Pancreas (tissue), 10 donors: ENCODE measurements around the gene CKB. TPM values are rescaled to one million over a fixed set of nuclear protein-coding genes. Genes with fewer than 3 reads are reported as not detected.
A peak's percentile ranks its signal among the peaks of the same experiment; 100 is the strongest.

Source experiments
- ATAC-seq, 4 donors: fragments of 200-7000 bp; cut with Tn5 transposase; one replicate each; pipeline versions ENCODE4 v1.8.0 to v1.9.1; 2020; ENCODE audit warnings: mild to moderate bottlenecking in 4 of 4, moderate library complexity in 4 of 4
- DNase-seq, 6 donors: peaks; one replicate each; pipeline ENCODE4 v3.0.0-alpha.2; 2020
- FAIRE-seq: peaks from 2 replicates; lab custom pipeline; 2012; peaks lifted over from hg19 to GRCh38; lab: Jason Lieb, UNC
- H3K27ac ChIP-seq, 4 donors: fragments of 200-600 bp; sonication (generic); 1 replicate in 3 of 4; 2 replicates in 1 of 4; pipeline versions ENCODE4 v1.5.0 to v1.8.0; 2020
- H3K27me3 ChIP-seq, 4 donors: fragments of 200-600 bp; one replicate each; pipeline ENCODE4 v1.8.0; 2021
- H3K36me3 ChIP-seq, 3 donors: fragments of 200-600 bp; sonication (generic) in 1 of 3; one replicate each; pipeline versions ENCODE4 v1.5.0 to v1.8.0; 2020 to 2021
- H3K4me1 ChIP-seq, 3 donors: fragments of 200-600 bp; one replicate each; pipeline ENCODE4 v1.8.0; 2021
- H3K4me3 ChIP-seq, 4 donors: fragments of 200-600 bp; sonication (generic) in 2 of 4; one replicate each; pipeline versions ENCODE4 v1.5.0 to v1.8.0; 2020 to 2021
- H3K9me3 ChIP-seq, 4 donors: fragments of 200-600 bp; one replicate each; pipeline ENCODE4 v1.8.0; 2021
- WGBS, 2 donors: extraction: QIAGEN DNeasy Blood & Tissue Kit; methylation state at CpG; one replicate each; pipeline ENCODE4 v1.1.7; 2013; 5-methylcytosine and 5-hydroxymethylcytosine counted together
- intact Hi-C, 3 donors: fragments of 100-400 bp; cut with DNase I; formaldehyde crosslinking; loops; one replicate each; pipeline versions ENCODE4 v1.11.1 to v1.14.2; 2022
- polyA plus RNA-seq, 2 donors: library from polyadenylated mRNA; stranded (reverse); fragments of 200-250 nt; gene quantifications; one replicate each; pipeline ENCODE4 v1.2.3, GENCODE V29; 2013
- total RNA-seq, 6 donors: library from RNA; stranded (reverse); fragmentation: NEBNext Ultra II Directional in 4 of 6; extraction: Animal tissue kit (Norgen Biotek cat#: 25700) in 4 of 6; gene quantifications; one replicate each; pipeline versions ENCODE4 v1.2.1 to v1.2.4, GENCODE V29; 2021 to 2023
- TF ChIP-seq, protein P1 (sequence below), 4 donors: fragments of 200-600 bp; sonication (generic) in 3 of 4; IDR thresholded peaks; one replicate each; pipeline versions ENCODE4 v1.5.0 to v1.8.0; 2021; ENCODE audit warnings: antibody characterized with exemption in 4 of 4
- donor health status: healthy with polysubstance abuse.
- donor health status: DM: no; HTN: no; CAD: no; lungs with moderate emphysema.
- donor health status: DM: no; HTN: no; CAD: no.
- donor health status: control.
- donor health status: control.
- donor health status: Bipolar disorder and iron deficiency.
- donor health status: DM: yes; HTN: yes; CAD: no.
- donor health status: DM: no; HTN: no; CAD: no.
- donor health status: DM: no; HTN: no; CAD: no.
- donor health status: DM: yes; HTN: yes; CAD: no.

The CKB gene
- total and polyA plus RNA-seq, 8 donors, result 17.8 to 264 (median 45.9) TPM

- Histone ChIP-seq H3K27ac (peak overlapping the region in 3 of 4 donors; percentile 56 to 89 (median 69)), H3K9me3 (no peaks in the 10 kb centered on the region), H3K4me3 (peak overlapping the region; percentile 19 to 63 (median 51)), H3K27me3 (no peaks in the 10 kb centered on the region), H3K4me1 (peaks cover 4 to 24% (median 8%) of the 10 kb centered on the region in 3 donors), H3K36me3 (no peaks in the 10 kb centered on the region)
- TF ChIP-seq, protein P1, sequence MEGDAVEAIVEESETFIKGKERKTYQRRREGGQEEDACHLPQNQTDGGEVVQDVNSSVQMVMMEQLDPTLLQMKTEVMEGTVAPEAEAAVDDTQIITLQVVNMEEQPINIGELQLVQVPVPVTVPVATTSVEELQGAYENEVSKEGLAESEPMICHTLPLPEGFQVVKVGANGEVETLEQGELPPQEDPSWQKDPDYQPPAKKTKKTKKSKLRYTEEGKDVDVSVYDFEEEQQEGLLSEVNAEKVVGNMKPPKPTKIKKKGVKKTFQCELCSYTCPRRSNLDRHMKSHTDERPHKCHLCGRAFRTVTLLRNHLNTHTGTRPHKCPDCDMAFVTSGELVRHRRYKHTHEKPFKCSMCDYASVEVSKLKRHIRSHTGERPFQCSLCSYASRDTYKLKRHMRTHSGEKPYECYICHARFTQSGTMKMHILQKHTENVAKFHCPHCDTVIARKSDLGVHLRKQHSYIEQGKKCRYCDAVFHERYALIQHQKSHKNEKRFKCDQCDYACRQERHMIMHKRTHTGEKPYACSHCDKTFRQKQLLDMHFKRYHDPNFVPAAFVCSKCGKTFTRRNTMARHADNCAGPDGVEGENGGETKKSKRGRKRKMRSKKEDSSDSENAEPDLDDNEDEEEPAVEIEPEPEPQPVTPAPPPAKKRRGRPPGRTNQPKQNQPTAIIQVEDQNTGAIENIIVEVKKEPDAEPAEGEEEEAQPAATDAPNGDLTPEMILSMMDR (IDR thresholded peaks at IDR 0.05), result no peak
- no peak for FAIRE-seq
- intact Hi-C loops, result no loop called here
- WGBS, 2 donors, result 1% methylated on average over 52 to 74 of the region's 74 CpGs
- ATAC-seq, result no peak
- DNase-seq, result peak in 4 of 6 donors; percentile 52 to 83 (median 68)
Measured at GRCh38 chr14:103521951-103522563, 573 bp downstream of the CKB start.

DNA sequence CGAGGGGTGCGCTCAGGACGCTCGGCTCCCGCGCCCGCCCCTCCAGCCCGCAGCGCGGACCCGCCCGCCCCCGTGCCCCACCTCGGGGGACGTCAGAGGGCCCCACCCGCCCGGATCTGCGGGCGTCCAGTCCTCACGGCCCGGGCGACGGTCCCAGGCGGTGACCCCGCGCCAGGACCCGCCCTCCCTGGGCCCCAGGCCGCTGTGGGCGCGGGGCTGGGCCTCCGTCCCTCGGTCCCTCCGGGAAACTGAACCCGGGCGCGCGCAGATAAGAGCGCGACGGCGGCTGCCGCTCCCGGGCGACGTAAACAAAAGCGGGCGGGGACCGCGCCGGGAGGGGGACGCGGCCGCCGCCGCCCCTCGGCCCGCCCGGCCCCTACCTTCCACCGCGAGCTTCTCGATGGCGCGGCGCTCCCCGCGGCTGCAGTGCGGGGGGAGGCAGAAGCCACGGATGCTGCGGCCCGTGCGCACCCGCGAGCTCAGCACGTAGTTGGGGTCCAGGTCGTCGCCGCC lies 1.1 kb downstream of the CKB start:
- intact Hi-C loops, result no loop called here
- peak overlapping the region; percentile 19 to 63 (median 51) for H3K4me3 ChIP-seq
- TF ChIP-seq, protein P1 (IDR thresholded peaks at IDR 0.05), result no peak
- H3K4me1 ChIP-seq, result peaks cover 4 to 24% (median 8%) of the 10 kb centered on the region in 3 donors
- H3K36me3 ChIP-seq, result no peaks in the 10 kb centered on the region
- H3K9me3 ChIP-seq, result no peaks in the 10 kb centered on the region
- H3K27ac ChIP-seq, result peak overlapping the region; percentile 56 to 89 (median 70)
- FAIRE-seq (no peak), DNase-seq (peak in 1 of 6 donors; percentile 82), ATAC-seq (peak; percentile 23 to 43 (median 33))
- WGBS, 2 donors, result 0 to 1% methylated on average over 29 to 77 of the region's 77 CpGs
- no peaks in the 10 kb centered on the region for H3K27me3 ChIP-seq

GRCh38 chr14:103520657-103521437 lies 1.8 kb downstream of the CKB start:
- Histone ChIP-seq H3K4me1 (peaks cover 4 to 21% (median 8%) of the 10 kb centered on the region in 3 donors), H3K4me3 (peak overlapping the region; percentile 19 to 63 (median 51)), H3K27ac (peak overlapping the region; percentile 56 to 89 (median 70)), H3K27me3 (no peaks in the 10 kb centered on the region), H3K9me3 (no peaks in the 10 kb centered on the region), H3K36me3 (no peaks in the 10 kb centered on the region)
- TF ChIP-seq, protein P1 (IDR thresholded peaks at IDR 0.05), result peak; percentile 14 to 46 (median 24)
- intact Hi-C loops, result no loop called here
- ATAC-seq (peak; percentile 61 to 81 (median 74)), DNase-seq (peak; percentile 80 to 93 (median 89)), FAIRE-seq (no peak)
- WGBS, 2 donors, result 0 to 2% methylated on average over 28 to 63 of the region's 66 CpGs

DNA sequence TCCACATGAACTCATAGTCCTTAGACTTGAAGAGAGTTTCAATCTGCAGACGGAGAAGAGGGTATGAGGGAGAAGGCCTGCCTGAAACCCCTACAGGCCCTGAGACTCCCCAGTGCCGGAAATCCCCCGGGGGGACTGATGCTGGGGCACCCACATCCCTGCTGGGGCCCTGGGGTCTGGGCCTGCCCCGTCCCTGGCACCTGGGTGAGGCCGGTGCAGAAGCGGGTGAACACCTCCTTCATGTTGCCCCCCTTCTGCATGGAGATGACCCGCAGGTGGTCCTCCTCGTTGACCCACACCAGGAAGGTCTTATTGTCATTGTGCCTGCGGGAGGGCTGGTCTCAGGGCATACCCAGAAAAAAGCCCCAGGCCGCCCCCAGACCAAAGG lies 2.4 kb downstream of the CKB start:
- intact Hi-C loops, result no loop called here
- WGBS, 2 donors, result 46 to 55% methylated on average over 10 of the region's 10 CpGs
- FAIRE-seq, result no peak
- Histone ChIP-seq H3K27me3 (no peaks in the 10 kb centered on the region), H3K36me3 (no peaks in the 10 kb centered on the region), H3K4me1 (peaks cover 4 to 16% (median 7%) of the 10 kb centered on the region in 3 donors), H3K4me3 (peak overlapping the region in 2 of 4 donors; percentile 60 to 63), H3K27ac (peak overlapping the region; percentile 56 to 89 (median 70)), H3K9me3 (no peaks in the 10 kb centered on the region)
- DNase-seq, result peak in 2 of 6 donors; percentile 63 to 79
- no peak for ATAC-seq
- TF ChIP-seq, protein P1 (IDR thresholded peaks at IDR 0.05), result no peak
